ENCODE measurements around the gene WDR27.
"Not testable (repeated sequence)": the region's sequence is repeated elsewhere in the genome, so short reads cannot be mapped to it uniquely, and the experiment has no call there.

Gene WDR27

DNA sequence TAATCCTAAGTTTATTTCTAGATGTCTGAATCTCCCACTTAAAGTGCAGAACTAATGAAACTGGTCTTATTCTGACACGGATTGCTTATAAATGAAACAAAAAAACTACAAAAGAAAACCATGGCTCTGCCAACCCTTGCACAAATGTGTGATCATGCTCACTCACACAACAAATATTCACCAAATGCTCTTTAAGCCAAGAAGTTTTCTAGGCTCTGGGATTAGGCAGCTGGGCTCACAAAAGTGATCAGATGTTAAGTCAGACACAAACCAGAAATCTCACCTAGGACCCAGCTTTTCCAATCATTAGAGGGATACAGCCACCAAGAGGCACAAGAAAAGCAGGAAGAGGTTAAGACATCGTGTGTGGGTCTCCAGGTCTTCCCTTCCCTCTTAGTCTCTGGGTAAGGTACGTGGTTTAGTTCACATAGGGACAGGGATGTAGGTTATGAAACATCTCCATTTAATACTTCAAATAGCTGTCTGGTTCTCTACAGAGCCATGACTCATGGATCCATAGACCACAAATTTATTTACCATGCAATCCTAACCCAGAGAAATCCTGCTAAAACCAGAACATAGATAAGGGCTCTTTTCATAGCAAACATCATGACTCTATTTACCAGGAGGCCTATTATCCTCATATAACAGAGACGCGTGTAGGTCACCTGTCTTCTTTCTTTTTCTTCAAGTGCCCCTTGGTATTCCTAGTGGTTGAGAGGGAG, 165.2 kb downstream of the WDR27 start:
- no peak for DNase-seq (ENCODE audit: insufficient read length, low spot score)

DNA sequence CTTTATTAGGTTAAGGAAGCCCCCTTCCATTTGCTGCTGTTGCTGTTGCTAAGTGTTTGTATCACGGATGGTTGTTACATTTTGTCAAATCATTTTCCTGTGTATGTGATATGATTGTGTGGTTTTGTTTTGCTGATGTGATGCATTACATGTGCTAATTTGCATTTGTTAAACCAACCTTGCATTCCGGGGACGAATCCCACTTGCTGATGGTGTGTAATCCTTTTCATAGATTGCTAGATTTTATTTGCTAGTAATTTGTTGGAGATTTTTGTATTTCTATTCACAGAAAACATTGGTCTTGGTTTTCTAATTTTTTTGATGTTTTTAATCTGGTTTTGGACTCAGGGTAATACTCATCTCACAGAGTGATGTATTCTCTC, 167.8 kb downstream of the WDR27 start:
- DNase-seq (ENCODE audit: insufficient read length, low spot score): no peak
- no peak for FAIRE-seq

More for the DNA sequence above, 165.2 kb downstream of the WDR27 start:
- FAIRE-seq: no peak

DNA sequence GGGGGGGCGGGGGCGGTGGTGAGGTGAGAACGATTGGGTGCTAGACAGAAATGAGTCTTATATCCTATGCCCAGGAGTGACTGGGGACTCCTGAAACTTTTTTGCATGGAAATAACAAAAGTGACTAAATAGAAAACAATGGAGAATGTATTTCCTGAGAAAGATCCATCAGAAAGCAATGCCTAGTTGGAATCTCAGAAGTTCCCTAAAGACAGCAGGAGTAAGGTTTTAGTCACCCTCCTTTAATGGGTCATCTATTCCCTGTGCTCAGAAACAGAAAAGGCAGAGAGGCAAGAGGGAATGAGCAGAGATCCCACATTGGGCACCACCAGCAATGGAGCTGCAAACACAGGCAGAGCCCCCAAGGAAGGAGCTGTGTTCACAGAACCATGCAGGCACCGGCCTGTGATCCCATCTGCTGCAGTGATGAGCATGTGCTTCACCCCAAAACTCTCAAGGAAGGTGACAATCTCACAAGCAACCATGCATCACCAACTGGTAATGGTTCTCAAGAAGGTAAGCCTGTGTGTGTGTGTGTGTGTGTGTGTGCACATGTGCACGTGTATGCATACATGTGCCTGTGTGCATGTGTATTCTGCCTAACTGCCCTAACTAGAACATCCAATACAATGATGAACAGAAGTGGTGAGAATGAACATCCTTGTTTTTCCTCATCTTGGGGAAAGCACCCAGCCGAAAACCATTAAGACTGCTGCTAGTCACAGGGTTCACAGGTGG, 168.4 kb downstream of the WDR27 start:
- DNase-seq (ENCODE audit: insufficient read length, low spot score) (no peak), FAIRE-seq (no peak)

DNA sequence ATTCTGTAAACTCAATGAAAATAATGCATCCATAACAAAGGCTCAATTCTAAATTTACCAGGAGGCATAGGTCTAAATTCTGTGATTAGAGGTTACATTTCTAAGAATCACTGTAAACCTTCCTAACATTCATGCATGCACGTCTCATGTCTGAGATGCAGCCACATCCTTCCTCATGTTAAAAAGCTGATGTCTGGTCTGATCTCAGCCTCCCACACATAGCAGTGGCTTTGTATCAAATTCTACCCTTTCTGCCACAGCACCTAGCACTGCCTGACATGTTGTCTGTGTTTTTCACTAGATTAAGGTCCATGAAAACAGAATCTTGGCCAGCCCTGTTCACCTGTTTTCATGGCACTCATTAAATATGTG, 171.1 kb downstream of the WDR27 start:
- DNase-seq (ENCODE audit: insufficient read length, low spot score) (no peak), FAIRE-seq (no peak)

DNA sequence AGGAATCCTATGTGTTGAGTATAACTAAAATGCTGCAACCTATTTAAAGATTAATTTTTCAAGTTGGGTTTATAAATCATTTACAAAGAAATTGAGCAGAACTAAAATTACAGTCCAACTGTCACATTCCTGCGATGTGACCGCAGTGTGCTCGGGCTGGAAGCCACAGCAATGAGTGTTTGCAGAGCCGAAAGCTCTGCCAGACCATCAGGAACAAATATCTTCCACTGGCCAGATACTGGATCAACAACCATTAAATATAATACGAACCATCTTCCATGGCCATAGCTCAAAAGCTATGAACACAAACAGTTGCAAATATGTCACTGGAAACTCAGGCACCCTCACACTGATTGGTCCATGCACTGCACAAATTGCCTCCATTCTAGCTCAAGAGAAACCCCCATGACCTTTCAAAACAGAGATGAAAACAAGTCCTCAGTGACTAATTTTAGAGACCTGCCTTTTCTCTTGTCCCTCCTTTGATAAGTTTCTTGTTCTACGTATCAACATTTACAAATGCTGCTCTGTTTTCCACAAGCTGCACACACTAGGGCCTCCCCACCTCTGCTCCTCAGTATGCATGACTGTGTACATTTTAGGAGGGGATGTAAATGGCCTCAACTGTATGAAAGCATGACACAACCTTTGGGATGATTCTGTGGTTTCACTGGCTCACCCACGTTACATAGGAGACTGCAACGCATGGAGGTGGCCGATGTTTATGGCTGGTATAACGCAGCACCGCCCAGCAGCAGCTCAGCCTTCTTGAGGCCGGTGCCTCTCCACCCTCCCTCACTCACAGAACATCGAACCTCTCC, 171.7 kb downstream of the WDR27 start:
- FAIRE-seq (no peak), DNase-seq (ENCODE audit: insufficient read length, low spot score) (no peak)

DNA sequence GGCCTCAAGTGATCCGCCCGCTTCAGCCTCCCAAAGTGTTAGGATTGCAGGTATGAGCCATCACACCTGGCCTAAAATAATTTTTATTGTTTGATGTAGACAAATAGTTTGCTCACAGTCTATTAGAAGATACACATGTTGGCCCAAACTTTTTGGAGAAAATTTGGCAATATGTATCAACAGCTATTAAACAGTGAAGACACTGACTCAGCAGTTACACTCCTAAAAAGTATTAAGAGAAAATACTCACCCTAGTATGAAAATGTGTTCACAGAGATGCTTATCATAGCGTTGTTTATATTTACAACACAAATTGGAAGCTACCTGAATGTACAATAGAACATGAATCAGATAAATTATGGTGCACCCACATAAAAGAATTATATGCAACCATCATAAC, 173.1 kb downstream of the WDR27 start:
- no peak for DNase-seq (ENCODE audit: insufficient read length, low spot score)
- no peak for FAIRE-seq

DNA sequence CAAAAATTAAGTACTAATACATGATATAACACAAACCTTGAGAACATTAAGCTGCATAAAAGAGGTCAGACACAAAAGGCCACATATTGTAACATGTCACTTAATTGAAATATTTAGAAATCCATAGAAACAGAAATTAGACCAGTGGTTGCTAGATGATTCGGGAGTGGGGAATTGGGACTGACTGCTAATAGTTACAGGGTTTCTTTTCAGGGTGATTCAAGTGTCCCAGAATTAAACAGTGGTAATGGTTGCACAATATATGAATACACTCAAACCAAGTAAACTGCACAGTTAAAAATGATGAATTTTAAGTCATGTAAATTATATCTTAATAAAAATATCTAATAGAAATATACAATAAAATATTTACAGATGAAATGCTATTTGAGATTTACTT, 174.5 kb downstream of the WDR27 start:
- FAIRE-seq (no peak), DNase-seq (ENCODE audit: insufficient read length, low spot score) (no peak)

DNA sequence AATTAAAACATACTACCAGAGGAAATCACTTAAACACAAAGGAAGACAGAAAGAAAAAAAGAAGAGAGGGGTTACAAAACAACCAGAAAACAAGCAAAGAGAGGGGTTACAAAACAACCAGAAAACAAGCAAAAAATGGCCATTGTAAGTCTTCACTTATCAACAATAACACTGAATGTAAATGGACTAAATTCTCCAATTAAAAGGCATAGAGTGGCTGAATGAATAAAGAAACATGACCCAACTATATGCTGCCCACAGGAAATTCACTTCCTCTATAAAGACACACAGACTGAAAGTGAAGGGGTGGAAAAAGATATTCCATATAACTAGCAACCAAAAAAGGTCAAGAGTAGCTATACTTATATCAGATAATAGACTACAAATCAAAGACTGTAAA, 180.0 kb downstream of the WDR27 start:
- no peak for DNase-seq (ENCODE audit: insufficient read length, low spot score)

DNA sequence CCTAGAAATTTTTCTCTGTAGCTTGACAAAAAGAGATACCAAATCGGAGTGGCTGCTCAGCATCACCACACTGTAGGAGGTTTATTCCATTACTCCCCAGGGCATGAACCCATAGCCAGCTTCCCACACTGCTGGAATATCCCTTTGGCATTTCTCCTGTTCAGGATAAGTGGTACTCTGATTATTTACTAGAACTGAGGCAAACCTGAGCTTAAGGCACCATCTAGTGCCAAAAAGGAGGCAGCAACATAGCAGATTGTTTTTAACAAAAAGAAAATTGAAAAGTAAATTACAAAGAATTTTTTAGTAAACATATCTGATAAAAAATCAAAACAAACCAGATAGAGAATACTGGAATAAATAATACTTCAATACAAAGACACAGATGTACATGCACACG, 181.7 kb downstream of the WDR27 start:
- no peak for FAIRE-seq
- DNase-seq (ENCODE audit: insufficient read length, low spot score): no peak

More for the DNA sequence above, 180.0 kb downstream of the WDR27 start:
- FAIRE-seq: no peak

DNA sequence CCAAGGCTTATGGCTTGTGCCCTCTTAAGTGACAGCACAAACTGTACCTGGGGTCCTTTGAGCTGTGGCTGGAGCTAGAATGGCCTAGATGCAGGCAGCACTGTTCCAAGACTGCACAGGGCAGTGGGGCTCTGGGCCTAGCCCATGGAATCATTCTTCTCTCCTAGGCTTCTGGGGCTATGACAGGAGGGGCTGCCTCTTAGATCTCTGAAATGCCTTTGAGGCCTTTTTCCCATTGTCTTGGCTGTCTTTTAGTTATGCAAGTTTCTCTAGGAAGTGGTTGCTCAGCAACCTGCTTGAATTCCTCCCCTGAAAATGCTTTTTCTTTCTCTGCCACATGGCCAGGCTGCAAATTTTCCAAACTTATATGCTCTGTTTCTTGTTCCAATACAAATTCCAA, 183.4 kb downstream of the WDR27 start:
- no peak for FAIRE-seq
- DNase-seq (ENCODE audit: insufficient read length, low spot score): no peak

DNA sequence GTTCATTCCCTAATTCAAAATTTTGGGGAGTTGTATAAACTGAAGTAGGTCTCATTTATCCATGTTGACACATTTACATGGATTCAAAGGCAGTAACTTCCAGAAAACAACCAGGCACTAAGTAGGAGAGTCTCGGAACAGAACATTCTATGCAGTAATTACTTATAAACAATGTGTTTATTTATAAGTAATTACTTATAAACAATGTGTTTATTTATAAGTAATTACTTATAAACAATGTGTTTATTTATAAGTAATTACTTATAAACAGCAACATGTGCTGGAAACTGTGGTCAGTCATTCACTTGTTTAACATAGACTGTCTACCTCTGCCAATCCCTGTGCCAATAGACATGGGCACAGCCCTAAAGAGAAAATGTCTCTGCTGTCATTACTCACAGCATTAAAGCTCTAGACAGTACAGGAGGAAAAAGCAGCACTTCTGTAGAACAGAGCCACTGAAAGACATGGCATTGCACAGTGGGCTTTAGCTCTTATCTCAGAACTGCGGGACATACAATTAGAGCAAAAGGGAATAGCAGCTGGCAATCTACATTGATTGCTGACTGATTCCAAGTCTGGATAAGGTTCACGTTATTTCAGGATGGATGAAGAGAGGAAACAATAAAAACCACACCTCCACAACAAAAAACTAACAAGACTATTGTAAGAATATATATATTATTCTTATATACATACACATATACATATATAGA, 188.2 kb downstream of the WDR27 start:
- DNase-seq (ENCODE audit: insufficient read length, low spot score) (no peak), FAIRE-seq (no peak)

DNA sequence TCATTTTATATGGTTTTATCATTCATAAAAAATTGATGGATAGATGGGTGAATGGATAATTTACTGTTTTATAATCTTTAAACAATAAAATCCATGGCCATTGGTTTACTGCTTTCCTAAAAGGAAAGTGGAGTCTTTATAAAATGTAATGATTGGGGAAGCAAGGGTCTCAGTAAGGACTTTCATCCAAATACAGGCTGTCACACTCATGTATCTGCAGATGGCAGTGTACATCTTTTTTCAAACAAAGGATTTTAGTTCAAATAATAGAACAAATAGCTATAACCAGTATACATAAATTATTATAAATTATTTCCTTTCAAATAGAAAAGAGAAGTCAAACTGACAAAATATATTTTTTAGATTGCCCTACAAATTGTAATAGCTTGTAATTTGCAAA, 190.0 kb downstream of the WDR27 start:
- FAIRE-seq; DNase-seq (ENCODE audit: insufficient read length, low spot score): not testable (repeated sequence)

DNA sequence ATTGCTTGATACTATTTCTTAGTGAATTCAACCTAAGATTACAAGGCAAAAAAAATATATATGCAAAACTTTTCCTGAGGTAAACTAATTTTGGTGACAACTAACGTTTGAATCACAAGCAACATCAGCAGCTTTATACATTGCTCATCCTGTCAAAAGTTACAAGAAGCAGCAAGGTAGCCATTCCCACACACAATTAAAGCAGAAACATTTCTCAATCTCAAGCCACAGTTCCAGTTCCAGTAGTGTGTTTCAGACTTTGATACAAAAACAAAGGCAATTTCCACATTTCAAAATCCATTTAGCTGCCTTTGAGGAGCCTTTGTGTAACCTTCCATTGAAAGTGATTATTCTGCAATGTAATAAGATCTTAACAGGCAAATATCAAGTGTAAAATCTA, 191.0 kb downstream of the WDR27 start:
- FAIRE-seq: no peak

DNA sequence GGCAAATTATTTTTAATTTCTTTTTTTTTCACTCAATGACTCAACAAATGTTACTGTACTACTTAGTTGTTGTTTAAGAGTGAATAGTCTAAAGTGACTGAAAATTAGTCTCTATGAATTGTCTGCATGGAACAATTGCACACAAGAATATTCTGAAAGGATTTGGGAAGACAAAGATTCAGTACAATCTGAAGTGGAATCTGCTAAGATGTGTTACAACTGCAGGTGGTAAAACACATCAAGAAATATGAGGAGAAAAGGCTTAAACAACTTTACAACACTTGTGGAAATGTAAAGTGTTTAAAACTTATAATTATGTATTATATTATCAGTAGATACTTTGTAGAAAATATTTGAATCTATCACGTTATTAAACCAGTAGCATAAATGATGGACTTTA, 193.4 kb downstream of the WDR27 start:
- DNase-seq (ENCODE audit: insufficient read length, low spot score): no peak
- FAIRE-seq: no peak

More for the DNA sequence above, 191.0 kb downstream of the WDR27 start:
- no peak for DNase-seq (ENCODE audit: insufficient read length, low spot score)

DNA sequence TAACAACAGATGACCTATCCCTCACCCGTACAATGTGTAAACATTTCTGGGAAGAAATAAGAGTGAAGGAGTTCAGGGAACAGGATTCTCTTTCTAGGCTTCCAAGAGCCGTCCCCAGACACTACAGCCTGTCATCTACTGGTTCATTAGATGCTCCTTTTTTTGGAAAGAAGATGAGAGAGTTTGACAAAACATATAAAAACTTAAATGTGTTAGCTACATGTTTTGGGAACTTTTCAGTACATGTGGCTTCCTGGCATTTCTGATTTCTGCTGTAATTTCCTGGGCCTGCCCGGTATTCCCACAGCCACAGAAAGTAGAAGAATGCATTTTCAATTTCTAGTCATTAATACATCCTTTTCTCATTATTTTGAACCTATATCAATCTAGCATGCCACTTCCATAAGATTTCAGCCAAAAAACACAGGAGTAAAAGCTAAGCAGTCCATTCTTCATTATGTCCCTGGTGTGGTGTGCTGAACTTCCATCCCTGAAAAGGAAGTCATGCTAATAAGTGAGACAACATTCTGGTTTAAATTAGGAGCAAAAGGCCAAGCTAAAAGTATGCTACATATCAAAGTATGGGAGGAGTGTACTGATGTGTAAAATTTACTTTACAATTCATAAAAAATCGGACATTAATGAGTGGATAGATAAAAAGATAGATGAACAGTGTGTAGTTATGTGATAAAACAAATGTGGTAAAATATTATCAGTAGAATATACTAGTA, 198.2 kb downstream of the WDR27 start:
- FAIRE-seq: no peak
- no peak for DNase-seq (ENCODE audit: insufficient read length, low spot score)

DNA sequence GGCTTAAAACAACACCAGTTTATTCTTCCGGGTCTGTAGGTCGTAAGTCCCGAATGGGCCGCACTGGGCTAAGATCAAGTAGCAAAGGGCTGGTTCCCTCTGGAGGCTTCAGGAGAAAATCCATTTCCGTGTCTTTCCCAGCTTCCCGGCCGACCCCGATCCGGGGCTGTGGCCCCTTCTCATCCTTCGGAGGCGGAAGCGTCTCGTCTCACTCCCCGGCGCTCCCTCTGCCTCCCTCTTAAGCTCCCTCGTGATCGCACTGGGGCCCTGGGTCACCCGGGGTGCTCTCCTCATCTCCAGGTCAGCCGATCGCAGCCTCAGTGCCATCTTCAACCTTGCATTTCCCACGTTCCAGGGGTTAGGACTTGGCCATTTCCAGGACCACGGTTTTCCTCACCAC, 199.4 kb downstream of the WDR27 start:
- FAIRE-seq: no peak
- no peak for DNase-seq (ENCODE audit: insufficient read length, low spot score)

DNA sequence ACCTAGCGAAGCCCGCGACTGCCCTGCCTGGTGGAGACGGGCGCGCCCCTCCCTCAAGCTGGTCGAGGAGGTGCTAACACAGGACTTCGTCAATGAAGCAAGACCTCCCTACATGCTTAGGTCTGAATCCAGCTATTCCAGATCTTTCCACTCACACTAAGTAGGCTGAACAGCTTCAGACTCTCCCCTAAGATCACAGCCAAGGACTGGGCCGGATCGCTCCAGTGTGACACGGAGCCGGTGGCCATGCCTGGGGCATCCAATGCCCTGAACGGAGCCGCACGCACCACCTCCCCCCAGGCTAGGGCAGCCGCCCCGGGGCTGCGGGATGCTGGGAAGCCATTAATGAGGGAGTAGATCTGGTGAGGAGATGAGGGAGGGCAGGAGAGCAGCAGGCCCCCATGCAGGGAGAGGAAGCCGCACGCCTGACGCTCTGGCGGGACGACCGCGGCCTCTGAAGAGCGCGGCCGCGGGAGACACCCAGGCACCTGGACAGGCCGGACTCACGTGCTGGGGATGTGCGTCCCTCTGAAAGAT, 200.0 kb downstream of the WDR27 start:
- no peak for DNase-seq (ENCODE audit: insufficient read length, low spot score)

DNA sequence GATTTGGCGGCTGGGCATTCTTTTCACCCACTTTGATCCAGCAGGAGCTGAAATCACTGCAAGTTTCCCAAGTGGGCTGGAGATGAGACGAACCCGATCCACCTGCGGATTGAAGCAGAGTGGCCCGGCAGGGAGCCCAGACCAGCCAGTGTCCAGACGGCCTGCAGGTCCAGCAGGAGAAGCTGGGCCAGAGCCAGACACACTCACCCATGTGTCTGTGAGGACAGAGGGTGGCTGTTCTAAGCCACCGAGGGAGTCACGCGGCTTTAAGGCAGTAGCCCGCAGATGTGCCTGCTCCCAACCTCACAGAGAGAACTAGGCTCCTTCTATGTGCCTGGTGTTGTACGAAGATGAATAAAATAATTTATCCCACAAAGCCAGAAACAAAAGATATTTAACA, 200.7 kb downstream of the WDR27 start:
- no peak for FAIRE-seq
- DNase-seq (ENCODE audit: insufficient read length, low spot score): no peak

More for the DNA sequence above, 200.0 kb downstream of the WDR27 start:
- FAIRE-seq: no peak

DNA sequence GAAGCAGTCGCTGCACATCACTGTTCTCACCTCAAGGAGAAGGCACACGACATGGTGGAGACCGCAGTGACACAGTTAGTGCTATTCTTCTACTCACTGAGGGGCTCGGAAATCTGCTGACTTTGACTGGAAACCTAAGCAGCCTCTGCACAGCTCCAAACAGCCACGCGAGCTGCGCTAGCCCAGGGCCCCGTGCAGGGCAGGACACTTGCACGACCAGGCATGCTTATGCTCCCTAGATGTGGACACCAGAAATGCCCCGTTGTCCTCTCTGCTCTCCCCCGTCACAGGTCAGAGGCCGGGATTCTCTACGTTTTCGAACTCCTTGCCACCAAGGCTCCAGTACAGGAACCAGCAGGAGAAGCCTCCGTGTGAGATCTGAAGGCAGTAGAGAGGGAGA, 201.1 kb downstream of the WDR27 start:
- DNase-seq (ENCODE audit: insufficient read length, low spot score) (no peak), FAIRE-seq (no peak)

DNA sequence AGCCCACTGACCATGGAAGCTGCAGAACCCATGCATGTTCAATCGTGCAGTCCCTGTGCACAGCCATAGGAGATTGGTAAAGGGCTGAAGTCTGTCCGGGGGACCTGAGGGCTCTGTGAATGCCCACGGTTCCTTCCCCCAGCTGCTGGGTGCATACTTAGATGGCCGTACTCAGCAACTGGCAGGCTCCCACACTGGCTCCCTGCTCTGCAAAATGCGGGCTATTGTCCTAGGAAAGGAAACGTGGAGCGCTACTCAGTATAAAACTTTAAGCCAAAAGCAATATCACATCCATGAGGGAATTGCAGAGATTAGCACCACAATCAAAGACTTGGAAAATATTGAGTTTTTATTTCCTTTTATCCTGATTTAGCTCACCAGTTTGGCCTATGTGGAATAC, 202.0 kb downstream of the WDR27 start:
- FAIRE-seq (no peak), DNase-seq (ENCODE audit: insufficient read length, low spot score) (no peak)
